HCEC 1CT (cell line): Measurements from ENCODE around the gene AKR1C2.
"Not testable (repeated sequence)": the region's sequence is repeated elsewhere in the genome, so short reads cannot be mapped to it uniquely, and the experiment has no call there.

Experiments
- DNase-seq: peaks from one replicate; pipeline ENCODE4 v3.0.0-alpha.2; 2017

Gene AKR1C2

DNA sequence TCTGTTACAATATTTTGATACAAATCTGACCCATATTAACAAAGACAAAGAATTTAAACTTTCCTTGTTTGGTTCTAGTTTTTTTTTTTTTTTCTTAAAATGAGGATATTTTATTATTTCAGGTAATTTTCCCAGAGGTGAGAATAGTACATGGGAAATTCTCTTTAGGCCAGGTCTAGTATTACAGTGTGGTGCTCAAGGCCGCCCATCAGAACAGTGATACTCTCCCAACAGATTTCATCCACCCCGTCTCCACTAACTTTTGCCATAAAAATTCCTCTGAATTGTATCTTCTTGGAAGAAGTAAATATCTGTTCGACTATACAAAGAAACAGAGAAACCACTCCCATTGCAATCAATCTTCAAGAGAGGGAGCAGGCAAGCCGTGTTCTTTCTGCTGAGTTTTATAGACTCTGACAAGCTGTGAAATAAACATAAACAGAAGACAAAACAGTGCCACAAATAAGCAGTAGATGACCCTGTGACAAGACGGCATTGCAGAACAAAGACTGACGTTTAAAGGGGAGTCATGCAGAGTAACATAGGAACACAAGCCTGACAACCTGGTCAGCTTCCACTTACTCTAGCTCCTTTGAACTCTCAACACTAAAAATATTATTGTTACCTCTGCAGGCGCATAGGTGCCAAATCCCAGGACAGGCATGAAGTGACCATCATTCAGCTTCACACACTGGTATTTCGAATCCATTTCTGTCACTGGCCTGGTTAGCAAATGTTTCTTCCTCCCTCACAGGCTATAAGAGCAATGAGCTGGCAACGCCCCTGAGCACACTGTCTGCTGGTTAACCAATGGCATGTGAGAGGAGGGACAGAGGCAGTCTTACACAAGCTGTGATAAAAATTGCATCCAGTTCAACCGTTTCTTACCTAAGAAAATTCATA lies at the start of gene AKR1C2:
TSS of gene AKR1C2 (minus strand) at position 731 of the 903 bp plus-strand sequence. CDS start at position 709, 22 bp downstream.
- DNase-seq, result not testable (repeated sequence)

DNA sequence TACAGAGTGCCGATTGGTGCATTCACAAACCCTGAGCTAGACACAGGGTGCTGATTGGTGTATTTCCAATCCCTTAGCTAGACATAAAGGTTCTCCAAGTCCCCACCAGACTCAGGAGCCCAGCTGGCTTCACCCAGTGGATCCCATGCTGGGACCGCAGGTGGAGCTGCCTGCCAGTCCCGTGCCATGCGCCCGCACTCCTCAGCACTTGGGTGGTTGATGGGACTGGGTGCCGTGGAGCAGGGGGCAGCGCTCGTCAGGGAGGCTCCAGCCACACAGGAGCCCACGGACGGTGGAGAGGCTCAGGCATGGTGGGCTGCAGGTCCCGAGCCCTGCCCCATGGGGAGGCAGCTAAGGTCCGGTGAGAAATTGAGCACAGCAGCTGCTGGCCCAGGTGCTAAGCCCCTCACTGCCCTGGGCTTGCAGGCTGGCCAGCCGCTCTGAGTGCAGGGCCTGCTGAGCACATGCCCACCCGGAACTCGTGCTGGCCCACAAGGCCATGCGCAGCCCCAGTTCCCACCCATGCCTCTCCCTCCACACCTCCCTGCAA lies 49.4 kb upstream of the AKR1C2 start:
- not testable (repeated sequence) for DNase-seq

DNA sequence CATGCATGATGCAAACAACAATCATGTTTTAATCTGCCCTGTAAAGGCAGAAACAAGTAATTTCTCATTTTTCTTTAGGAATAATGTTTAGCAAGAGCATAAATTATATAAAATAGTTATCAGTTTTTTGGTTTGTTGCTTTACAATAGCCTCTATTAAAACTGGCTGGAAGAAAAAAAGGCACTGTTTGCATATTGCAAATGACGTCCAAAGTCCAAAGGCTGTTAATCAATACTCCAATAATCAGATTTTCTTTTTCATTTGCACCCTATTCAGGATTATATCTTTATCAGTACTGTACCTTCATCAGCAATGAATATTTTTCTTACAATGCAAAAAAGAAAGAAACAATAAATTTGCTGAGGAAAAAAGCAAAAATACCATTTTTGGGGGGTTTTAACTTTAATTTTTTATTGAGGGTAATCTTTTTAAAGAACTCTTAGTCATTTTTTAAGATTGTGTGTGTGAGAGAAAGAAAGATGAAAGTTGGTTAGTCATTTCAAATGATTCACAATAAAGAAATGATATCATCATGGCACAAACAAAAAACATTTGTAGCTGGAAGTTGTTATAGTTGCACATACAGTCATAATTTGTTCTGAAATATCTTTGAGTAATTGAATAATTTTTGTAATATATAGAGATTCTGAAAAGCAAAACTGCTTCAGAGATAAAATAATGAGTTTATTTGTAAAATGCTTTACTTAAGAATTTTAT lies 44.4 kb upstream of the AKR1C2 start:
- DNase-seq, result peak; percentile 78

DNA sequence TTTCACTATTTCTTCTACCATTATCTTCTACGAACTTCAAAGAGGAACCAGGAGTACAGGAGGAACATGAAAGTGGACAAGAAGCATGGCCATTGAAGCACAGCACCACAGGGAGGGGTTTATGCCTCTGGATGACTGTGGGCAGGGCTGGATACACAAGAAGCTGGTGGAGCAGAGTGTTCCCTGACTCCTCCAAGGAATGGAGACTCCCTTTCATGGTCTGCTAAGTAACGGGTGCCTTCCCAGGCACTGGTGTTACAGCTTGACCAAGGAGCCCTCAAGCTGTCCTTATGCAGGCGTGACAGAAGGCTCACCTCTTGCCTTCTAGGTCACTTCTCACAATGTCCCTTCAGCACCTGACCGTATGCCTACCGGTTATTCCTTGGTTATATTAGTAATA lies 43.4 kb upstream of the AKR1C2 start:
- not testable (repeated sequence) for DNase-seq

DNA sequence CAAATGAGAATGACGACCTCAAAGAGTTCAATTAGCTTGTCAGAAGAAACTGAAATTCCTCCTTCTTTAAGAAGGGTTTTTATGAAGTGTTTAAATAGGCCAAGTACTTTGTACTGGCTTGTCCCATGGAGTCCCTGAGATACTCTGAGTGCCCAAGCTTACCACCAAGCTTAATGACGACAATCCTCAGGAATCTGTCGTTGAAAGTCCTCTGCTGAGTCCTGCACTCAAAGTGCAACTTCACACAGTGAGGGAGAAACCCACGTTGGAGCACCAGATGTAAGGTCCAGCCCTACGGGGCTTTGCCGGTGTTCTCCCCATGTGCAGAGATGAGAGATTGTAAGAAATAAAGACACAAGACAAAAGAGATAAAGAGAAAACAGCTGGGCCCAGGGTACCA lies 42.8 kb upstream of the AKR1C2 start:
- DNase-seq, result no peak

DNA sequence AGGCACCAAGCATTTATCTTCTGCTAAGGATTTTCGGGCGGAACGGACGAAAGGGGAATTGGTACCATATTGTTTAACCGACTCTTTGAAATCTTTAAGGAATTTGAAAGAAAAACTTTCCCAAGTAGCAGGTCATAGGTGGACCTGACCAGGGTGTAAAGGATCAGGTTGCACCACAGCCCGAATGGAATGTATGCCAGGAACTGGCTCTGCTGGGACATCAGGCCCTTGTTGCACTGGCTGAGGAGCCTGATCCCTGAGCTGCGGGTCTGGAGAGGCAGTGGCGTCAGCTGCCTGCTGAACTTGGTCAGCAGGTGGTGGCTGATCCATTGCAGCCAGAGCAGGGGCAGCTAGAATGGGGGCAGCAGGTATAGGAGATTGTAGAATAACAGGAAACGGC lies 41.4 kb upstream of the AKR1C2 start:
- no peak for DNase-seq

DNA sequence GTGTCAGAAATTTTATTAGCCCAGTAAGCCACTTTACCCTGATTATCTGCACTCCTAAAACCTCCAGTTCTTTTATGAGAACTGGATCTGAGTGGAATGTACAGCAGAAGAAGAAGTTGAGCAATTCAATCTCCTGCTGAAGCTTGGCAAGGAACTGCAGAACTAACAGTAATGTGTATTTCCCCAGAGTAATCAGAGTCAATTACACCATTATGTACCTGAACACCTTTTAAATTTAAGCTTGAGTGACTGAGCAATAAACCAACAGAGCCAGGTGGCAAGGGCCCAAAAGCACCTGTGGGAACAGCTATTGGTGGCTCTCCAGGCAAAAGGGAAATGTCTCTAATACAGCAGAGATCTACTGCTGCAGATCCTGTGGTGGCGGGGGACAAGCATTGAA lies 40.1 kb upstream of the AKR1C2 start:
- DNase-seq, result no peak

DNA sequence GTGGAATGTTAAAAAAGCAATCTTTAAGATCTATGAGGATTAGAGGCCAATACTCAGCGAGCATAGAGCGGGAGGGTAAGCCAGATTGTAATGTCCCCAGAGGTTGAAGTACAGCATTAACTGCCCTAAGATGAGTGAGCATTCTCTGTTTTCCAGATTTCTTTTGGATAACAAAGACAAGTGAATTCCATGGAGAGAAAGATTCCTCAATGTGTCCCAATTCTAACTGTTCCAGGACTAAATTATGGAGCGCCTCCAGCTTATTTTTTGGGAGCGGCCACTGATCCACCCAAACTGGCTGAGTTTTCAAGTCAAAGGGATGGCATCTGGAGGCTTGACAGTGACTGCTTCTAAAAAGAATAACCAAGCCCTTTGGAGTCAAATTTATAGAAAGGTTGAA lies 39.3 kb upstream of the AKR1C2 start:
- no peak for DNase-seq

DNA sequence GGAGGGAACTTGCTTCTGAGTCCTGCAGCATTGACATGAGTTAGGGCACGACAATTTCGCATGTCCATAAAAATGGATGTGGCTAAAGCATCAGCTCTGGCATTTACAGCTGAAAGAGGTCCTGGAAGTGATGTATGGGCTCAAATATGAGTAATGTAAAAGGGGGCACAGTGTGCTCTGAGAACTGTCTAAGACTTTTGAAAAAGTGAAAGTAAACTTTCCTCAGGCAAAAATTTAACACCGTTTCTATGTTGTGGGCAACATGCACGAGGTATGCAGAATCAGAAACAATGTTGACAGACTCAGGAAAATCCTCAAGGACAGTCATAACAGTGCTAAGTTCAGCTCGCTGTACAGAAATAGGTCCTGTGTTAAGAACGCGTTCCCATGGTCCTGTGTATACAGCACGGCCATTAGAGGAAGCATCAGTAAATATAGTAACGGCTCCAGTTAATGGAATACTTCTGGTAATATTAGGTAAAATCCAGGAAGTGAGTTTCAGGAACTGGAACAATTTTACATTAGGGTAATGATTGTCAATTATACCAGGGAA lies 37.9 kb upstream of the AKR1C2 start:
- DNase-seq, result no peak

DNA sequence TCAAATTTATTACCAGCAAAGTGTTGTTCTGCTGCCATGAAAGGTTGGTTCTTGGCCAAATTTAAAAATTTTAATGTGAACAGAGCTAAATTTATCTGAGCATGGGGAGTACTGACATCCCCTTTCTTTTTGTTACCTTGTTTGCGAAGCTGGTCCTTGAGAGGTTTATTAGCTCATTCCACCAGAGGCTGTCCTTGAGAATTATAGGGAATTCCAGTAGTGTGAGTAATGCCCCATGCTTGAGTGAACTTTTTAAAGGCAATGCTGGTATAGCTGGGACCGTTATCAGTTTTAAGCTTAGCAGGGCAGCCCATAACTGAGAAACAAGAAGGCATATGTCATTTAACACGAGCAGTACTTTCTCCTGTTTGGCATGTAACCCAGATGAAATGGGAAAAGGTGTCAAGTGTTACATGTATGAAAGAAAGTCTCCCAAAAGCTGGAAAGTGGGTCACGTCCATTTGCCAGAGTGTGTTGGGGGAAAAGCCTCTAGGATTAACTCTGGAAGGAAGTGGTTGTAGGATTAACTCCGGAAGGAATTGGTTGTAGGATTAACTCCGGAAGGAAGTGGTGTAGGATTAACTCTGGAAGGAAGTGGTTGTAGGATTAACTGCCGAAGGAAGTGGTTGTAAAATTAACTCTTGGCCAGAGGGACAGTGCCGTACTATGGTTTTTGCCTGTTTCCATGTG lies 37.3 kb upstream of the AKR1C2 start:
- no peak for DNase-seq

DNA sequence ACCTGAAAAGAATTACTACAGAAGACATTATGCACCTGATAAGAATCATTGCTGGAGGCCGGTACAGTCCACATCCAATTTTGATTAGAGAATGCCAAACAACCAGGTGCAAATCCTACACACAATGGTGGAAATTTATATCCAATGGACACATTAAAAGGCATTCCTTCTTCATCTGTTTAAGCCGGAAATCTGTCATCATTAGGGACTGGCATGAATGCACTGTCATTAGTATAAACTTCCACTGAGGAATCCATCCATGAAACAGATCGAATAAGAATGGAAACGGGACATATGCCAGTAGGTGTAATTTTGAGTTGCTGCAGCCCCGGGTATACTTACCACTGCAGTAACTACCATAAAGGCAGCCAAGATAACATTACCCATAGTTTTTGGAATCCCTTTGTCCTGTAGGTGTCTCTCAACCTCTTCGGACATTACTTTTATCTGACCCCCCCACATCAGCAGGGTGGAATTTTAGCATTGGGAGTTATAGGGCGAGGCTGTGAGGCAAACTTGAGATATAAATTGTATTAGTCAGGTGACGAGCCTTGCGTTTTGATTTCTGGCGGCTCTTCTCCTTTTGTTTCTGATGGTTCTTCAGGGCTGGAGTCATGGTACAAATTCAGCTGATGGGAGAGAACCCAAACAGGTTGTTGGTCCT lies 36.5 kb upstream of the AKR1C2 start:
- no peak for DNase-seq

DNA sequence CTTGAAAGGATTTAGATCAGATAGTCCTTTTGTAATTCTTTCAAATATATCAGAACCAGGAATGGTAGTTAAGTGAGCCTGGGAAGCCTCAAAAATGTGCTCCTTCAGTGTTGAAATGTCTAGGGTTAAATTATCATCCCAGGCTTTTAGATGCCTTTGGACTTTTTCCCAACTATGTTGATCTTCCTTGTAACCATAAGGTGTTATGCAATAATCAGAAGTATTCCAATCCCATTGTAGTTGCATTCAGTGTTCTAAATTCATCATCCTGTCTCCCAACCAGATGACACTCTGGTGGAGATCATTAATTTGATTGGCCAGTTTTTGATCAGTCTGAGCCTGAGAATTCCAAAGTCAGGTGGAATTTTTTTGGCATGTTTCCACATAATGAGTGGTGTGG lies 35.1 kb upstream of the AKR1C2 start:
- DNase-seq, result peak; percentile 54

DNA sequence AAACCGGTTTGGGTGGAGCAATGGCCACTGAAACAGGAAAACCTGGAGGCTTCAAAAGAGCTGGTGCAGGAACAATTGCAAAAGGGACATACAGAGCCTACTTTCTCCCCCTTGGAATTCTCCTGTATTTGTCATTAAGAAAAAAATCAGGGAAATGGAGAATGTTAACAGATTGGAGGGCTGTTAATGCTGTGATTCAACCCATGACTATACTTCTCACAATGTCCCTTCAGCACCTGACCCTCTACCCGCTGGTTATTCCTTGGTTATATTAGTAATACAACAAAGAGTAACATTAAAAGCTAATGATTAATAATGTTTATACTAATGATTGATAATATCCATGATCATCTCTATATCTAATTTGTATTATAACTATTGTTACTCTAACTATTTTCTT lies 34.4 kb upstream of the AKR1C2 start:
- DNase-seq, result no peak

DNA sequence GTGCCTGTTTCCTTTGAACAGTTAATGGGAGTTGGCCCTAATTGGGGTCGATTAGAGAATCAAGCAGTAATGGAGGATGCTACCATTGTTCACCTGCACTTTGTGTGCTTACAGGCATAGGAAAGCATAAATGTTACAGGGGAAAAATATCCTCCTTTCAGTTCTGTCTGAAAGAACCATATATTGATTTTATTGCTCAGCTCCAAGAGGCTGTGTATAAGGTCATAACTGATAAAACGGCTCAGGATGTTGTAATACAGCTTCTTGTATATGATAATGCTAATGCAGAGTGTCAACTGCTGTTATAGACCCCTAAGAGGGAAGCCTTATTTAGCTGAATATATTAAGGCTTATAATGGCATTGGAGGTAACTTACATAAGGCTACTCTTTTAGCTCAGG lies 32.9 kb upstream of the AKR1C2 start:
- no peak for DNase-seq

DNA sequence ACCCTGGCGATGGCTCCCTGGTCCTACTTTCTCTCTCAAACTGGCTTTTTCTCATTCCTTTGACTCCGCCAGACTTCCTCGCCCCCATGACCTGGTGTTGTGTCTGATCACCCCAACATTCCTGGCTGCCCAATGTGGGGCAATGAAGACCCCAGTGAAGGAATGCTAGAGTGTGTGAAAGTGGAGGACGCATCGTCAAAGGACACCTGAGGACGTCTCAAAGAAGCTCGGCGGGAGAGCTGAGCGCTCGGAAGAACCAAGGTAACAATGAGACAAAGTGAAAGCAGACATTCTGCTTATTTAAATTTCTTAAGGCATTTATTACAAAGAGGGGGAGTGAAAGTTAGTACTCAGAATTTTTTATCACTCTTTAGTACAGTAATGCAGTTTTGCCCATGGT lies 31.7 kb upstream of the AKR1C2 start:
- no peak for DNase-seq

DNA sequence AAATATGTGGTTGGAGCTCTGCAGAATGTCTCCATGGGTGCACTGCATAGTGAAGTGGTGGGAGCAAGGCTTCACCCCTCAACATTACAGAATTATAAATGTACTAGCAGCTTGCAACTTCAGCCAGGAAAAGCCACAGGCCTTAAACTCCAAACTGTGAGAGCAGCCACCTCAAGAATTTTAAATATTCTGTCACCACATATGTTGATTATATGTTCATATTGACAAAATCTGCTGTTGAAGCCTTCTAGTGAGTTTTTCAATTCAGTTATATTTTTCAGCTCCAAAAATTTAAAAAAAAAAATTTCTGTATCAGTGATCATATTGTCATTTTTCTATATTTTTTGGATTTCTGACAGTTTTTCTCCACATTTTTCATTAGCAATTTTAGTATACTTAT lies 30.9 kb upstream of the AKR1C2 start:
- DNase-seq, result no peak

DNA sequence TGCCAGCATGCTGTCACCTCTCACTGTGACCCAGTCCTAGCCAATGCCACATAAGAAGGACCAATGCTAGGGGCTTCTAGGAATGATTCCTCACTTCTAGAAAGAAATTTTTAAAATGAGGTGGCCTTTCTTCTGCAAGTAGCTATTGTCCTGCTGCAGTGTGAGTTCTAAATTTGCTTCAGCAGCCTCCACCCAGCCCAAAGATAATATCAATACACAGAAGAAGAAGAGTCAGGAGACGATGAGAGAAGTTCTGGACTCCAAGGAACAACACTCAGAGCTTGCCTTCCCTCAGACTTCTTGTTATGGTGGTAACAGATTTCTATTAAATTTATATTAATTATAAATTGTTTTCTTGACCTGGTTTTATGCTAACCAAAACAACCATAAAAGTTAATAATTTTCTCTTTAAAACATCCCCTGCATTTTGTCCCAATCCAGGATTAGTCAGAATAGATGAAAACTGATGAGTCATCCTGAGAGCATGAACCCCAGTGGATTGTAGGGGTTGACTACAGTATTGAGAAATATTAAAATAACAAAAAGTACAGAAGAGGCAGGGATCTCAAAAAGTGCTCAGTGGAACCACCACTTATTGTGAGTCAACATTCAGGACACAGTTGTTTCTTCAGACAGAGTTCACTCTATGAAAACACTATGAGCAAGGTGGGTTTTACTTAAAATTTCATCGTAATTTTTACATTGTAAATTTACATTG lies 29.6 kb upstream of the AKR1C2 start:
- peak; percentile 95 for DNase-seq

DNA sequence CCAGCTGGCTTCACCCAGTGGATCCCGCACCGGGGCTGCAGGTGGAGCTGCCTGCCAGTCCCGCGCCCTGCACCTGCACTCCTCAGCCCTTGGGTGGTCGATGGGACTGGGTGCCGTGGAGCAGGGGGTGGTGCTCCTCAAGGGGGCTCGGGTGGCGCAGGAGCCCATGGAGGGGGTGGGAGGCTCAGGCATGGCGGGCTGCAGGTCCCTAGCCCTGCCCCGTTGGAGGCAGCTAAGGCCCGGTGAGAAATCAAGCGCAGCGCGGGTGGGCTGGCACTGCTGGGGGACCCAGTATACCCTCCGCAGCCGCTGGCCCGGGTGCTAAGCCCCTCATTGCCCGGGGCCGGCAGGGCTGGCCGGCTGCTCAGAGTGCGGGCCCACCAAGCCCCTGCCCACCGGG lies 28.8 kb upstream of the AKR1C2 start:
- not testable (repeated sequence) for DNase-seq

DNA sequence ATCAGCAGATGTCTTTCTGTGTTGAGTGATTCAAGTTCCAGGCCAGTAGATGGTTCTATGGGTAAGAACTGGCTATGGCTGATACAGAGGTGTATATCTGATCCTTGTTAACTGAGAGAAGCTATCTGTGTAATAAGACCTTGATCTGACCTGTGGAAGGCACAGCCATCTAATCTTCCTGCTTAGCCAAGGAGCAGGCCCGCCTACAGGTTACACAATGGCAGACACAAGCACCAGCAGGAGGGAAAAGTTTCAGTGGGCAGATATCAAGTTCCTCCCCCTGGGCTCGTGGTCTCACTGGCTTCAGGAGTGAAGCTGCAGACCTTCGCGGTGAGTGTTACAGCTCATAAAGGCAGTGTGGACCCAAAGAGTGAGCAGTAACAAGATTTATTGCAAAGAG lies 27.9 kb upstream of the AKR1C2 start:
- not testable (repeated sequence) for DNase-seq

DNA sequence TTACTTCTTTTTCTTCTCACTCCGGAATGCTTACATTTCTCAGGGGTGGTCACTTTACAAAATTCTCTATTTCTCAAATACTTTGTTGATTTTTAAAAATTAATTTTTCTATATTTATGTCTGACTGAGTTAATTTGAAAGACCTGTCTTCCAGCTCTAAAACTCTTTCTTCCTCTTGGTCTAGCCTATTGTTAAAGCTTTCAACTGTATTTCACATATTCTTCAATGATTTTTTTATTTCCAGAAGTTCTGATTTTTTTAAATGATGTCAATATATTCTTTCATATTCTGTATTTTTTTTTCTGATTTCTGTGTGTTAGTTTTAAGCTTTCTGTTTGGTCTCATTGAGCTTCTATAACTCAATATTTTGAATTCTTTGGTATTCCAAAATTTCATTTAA lies 27.3 kb upstream of the AKR1C2 start:
- DNase-seq, result no peak

DNA sequence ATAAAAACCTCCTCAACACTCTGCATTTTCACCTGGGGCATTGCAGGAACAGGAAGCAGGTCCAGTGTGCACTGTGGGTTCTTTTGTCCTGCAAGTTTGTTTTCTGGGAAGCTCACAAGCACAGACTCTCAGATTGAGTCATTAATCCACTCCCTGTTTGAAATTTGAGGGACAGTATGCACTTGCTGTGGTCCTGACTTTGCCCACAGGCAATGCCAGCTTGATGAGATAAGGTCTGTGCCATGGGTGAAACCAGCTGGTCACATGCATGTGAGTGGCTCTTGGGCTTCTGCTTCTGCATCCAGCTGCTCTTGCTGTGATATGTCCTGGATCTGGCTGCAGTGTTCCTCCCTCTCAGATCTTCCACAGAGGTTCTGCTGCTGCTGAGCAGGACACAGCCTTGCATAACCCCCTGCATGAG lies 21.8 kb upstream of the AKR1C2 start:
- not testable (repeated sequence) for DNase-seq
